Measurements from ENCODE around the gene THADA.

- TF ChIP-seq CTCF (IDR thresholded peaks at IDR 0.05) (no peak), EP300 (IDR thresholded peaks at IDR 0.05) (no peak), POLR2A (IDR thresholded peaks at IDR 0.05) (no peak)
These were observed 270.6 kb downstream of the THADA start for GRCh38 chr2:43325107-43325811.
